Osteoblast (primary cell): Measurements from ENCODE around the gene CKLF. TPM values are rescaled to one million over a fixed set of nuclear protein-coding genes. Genes with fewer than 3 reads are reported as not detected.
A peak's percentile ranks its signal among the peaks of the same experiment; 100 is the strongest.

ENCODE experiments used
- DNase-seq: peaks from one replicate; pipeline ENCODE4 v3.0.0; 2011; ENCODE audit warnings: low spot score, mixed read lengths; ENCODE audit not compliant: insufficient read length; ENCODE audit errors: missing footprints
- H2AFZ ChIP-seq: 2 replicates; pipeline ENCODE4 v1.6.0; 2011; ENCODE audit warnings: mild to moderate bottlenecking, low read length
- H3K27ac ChIP-seq: 2 replicates; pipeline ENCODE4 v1.5.1; 2011; ENCODE audit warnings: mild to moderate bottlenecking, low read depth, low read length, moderate library complexity
- H3K27me3 ChIP-seq: 2 replicates; pipeline ENCODE4 v1.6.0; 2012; ENCODE audit warnings: mild to moderate bottlenecking, control low read depth, inconsistent platforms, low read length, moderate library complexity; ENCODE audit not compliant: insufficient read depth
- H3K36me3 ChIP-seq: 2 replicates; pipeline ENCODE4 v1.5.1; 2011; ENCODE audit warnings: mild to moderate bottlenecking, low read length, control low read depth, moderate library complexity; ENCODE audit not compliant: insufficient read depth
- H3K4me1 ChIP-seq: 2 replicates; pipeline ENCODE4 v1.5.1; 2011; ENCODE audit warnings: mild to moderate bottlenecking, low read length, control low read depth, moderate library complexity; ENCODE audit not compliant: insufficient read depth
- H3K4me2 ChIP-seq: 2 replicates; pipeline ENCODE4 v1.6.0; 2011; ENCODE audit warnings: mild to moderate bottlenecking, low read length; ENCODE audit not compliant: insufficient read depth
- H3K4me3 ChIP-seq: fragments of 200-600 bp; sonication (generic); 3 replicates; pipeline ENCODE4 v1.5.1; 2012; ENCODE audit warnings: mild to moderate bottlenecking, low read length, inconsistent platforms; ENCODE audit not compliant: insufficient read depth
- H3K79me2 ChIP-seq: 2 replicates; pipeline ENCODE4 v1.6.0; 2012; ENCODE audit warnings: mild to moderate bottlenecking, low read length, control low read depth, inconsistent platforms; ENCODE audit not compliant: insufficient read depth
- H3K9me3 ChIP-seq: 2 replicates; pipeline ENCODE4 v1.5.1; 2011; ENCODE audit warnings: low read depth, low read length, control low read depth
- H4K20me1 ChIP-seq: 2 replicates; pipeline ENCODE4 v1.6.0; 2012; ENCODE audit warnings: mild to moderate bottlenecking, low read length, control low read depth; ENCODE audit not compliant: insufficient read depth
- CTCF ChIP-seq: IDR thresholded peaks from 2 replicates; pipeline ENCODE4 v1.5.1; 2011; ENCODE audit warnings: mild to moderate bottlenecking, low read depth, low read length, moderate library complexity; ENCODE audit errors: extremely low read depth
- total RNA-seq: library from RNA; depleted of rRNA; stranded (reverse); fragments of >200 nt; gene quantifications from 2 replicates; pipeline ENCODE4 v1.2.3, GENCODE V29; 2012

The CKLF gene
- total RNA-seq, 1 donor = 46.0 TPM

DNA sequence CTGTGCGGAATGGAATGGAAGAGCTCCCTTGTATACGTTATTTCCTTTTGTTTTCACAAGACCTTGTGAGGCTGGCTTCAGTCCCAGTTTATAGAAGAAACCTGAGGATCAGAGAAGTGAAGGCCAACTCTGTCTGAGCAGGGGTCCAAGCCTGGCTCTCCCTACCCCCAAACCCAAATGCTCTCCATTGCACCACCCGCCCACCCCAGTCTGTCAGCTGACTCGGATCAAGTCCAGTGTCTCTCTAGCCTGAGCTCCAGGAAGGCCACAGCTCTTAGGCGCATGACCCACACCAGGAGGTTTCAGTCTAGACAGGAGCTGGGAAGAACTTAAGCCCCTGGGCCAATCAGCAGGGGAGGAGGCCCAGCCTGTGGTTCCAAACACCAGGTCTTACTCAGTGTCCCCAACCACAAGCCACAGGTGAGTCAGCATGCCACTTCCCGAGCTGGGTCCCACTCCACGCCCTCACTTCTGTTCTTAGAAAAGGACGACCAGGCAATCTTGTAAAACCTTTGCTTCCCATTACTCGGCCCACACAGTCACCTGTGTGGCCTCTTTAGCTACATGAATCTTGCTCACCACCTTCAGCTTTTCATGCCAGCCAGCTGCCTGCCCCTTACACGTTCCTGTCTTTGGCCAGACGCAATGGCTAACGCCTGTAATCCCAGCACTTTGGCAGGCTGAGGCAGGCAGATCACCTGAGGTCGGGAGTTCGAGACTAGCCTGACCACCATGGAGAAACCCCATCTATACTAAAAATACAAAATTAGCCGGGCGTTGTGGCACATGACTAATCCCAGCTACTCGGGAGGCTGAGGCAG is 30.2 kb upstream of the CKLF start:
- peak overlapping the region; percentile 44 for H3K4me2 ChIP-seq
- no peak overlapping the region for H3K4me3 ChIP-seq
- peaks cover 12% of the 10 kb centered on the region for H3K36me3 ChIP-seq
- H2AFZ ChIP-seq = no peak overlapping the region
- H3K4me1 ChIP-seq = peaks cover 22% of the 10 kb centered on the region
- no peaks in the 10 kb centered on the region for H3K27me3 ChIP-seq
- H4K20me1 ChIP-seq = peaks cover 2% of the 10 kb centered on the region
- DNase-seq = peak; percentile 89
- peak overlapping the region; percentile 40 for H3K27ac ChIP-seq
- H3K79me2 ChIP-seq = peaks cover 2% of the 10 kb centered on the region
- no peaks in the 10 kb centered on the region for H3K9me3 ChIP-seq
- no peak for TF ChIP-seq CTCF

GRCh38 chr16:66522816-66523590 is 29.4 kb upstream of the CKLF start:
- H3K9me3 ChIP-seq = no peaks in the 10 kb centered on the region
- no peak for TF ChIP-seq CTCF
- peaks cover 13% of the 10 kb centered on the region for H3K36me3 ChIP-seq
- no peaks in the 10 kb centered on the region for H3K27me3 ChIP-seq
- H3K4me2 ChIP-seq = no peak overlapping the region
- H3K27ac ChIP-seq = no peak overlapping the region
- no peak overlapping the region for H3K4me3 ChIP-seq
- H4K20me1 ChIP-seq = peaks cover 2% of the 10 kb centered on the region
- no peak overlapping the region for H2AFZ ChIP-seq
- H3K4me1 ChIP-seq = peaks cover 15% of the 10 kb centered on the region
- H3K79me2 ChIP-seq = peaks cover 2% of the 10 kb centered on the region
- DNase-seq = no peak

DNA sequence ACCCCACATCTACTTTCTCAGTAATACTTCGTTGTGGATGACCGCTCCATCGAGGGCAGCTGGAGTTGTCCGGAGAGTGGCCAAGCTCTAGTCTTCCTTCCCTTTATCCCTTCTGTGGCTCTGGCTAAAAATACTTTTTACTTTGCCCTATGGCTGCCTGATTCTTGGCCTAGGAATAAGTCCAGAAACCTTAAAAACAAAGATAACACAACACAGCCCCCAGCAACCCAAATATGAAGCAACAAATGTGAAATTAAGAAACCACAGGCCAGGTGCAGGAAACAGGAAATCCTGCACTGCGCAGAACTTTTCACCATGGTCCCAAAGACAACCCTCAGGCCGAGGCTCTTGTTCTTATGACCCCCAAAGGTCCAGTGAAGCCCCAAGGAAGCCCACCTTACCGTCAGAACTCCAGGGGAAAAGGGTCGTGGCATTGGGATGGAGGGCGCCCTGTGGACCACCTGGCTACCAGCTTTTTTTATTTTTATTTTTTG is 28.5 kb upstream of the CKLF start:
- H3K27ac ChIP-seq = no peak overlapping the region
- H3K4me1 ChIP-seq = peaks cover 15% of the 10 kb centered on the region
- no peak overlapping the region for H3K4me2 ChIP-seq

More for the DNA sequence above, 28.5 kb upstream of the CKLF start:
- Histone ChIP-seq H3K27me3 (no peaks in the 10 kb centered on the region), H3K4me3 (no peak overlapping the region), H4K20me1 (peaks cover 2% of the 10 kb centered on the region), H3K36me3 (peaks cover 22% of the 10 kb centered on the region), H2AFZ (no peak overlapping the region), H3K9me3 (no peaks in the 10 kb centered on the region), H3K79me2 (peaks cover 2% of the 10 kb centered on the region)
- no peak for DNase-seq
- no peak for TF ChIP-seq CTCF
